Ovary (tissue), 3 donors: Measurements from ENCODE around the gene NAT10.
"Not testable (repeated sequence)": the region's sequence is repeated elsewhere in the genome, so short reads cannot be mapped to it uniquely, and the experiment has no call there.

Source experiments
- EP300 ChIP-seq: sonication (generic); formaldehyde crosslinking; IDR thresholded peaks from one replicate; pipeline ENCODE4 v1.6.1; 2017; ENCODE audit warnings: antibody characterized with exemption
- POLR2A ChIP-seq: fragments of 450-650 bp; IDR thresholded peaks from one replicate; pipeline ENCODE4 v1.6.1; 2017; ENCODE audit warnings: antibody characterized with exemption, mild to moderate bottlenecking, moderate library complexity
- TF ChIP-seq, protein P1 (sequence below), 3 donors: fragments of 450-650 bp in 2 of 3; fragments of 200-600 bp in 1 of 3; IDR thresholded peaks; one replicate each; pipeline versions ENCODE4 v1.5.1 to v1.8.0; 2016 to 2022; ENCODE audit warnings: antibody characterized with exemption in 3 of 3, mild to moderate bottlenecking in 1 of 3
- donor health status: DM: no; HTN: no; CAD: no.

DNA sequence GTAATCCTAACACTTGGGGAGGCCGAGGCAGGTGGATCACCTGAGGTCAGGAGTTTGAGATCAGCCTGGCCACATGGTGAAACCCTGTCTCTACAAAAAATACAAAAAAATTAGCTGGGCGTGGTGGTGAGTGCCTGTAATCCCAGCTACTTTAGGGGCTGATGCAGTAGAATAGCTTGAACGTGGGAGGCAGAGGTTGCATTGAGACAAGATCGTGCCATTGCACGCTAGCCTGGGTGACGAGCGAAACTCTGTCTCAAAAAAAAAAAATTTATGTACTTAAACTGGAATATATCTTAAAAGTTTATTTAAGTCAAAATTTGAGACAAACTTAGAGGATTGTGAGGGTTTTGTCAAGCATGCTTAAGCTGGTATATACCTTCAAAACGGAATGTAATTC, 34.1 kb upstream of the NAT10 start:
- TF ChIP-seq POLR2A, EP300: not testable (repeated sequence)
- TF ChIP-seq, protein P1, sequence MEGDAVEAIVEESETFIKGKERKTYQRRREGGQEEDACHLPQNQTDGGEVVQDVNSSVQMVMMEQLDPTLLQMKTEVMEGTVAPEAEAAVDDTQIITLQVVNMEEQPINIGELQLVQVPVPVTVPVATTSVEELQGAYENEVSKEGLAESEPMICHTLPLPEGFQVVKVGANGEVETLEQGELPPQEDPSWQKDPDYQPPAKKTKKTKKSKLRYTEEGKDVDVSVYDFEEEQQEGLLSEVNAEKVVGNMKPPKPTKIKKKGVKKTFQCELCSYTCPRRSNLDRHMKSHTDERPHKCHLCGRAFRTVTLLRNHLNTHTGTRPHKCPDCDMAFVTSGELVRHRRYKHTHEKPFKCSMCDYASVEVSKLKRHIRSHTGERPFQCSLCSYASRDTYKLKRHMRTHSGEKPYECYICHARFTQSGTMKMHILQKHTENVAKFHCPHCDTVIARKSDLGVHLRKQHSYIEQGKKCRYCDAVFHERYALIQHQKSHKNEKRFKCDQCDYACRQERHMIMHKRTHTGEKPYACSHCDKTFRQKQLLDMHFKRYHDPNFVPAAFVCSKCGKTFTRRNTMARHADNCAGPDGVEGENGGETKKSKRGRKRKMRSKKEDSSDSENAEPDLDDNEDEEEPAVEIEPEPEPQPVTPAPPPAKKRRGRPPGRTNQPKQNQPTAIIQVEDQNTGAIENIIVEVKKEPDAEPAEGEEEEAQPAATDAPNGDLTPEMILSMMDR (IDR thresholded peaks at IDR 0.05), result not testable (repeated sequence)
